Ishikawa (cell line): ENCODE data around the gene PRDM16.

Source experiments
- CEBPB ChIP-seq: IDR thresholded peaks from 2 replicates; pipeline ENCODE4 v1.6.1; 2012
- CREB1 ChIP-seq: IDR thresholded peaks from 2 replicates; pipeline ENCODE4 v1.6.1; 2012; ENCODE audit warnings: low read depth
- EGR1 ChIP-seq: IDR thresholded peaks from 2 replicates; pipeline ENCODE4 v1.6.1; 2012
- EP300 ChIP-seq: IDR thresholded peaks from 2 replicates; pipeline ENCODE4 v1.6.1; 2012; ENCODE audit warnings: borderline replicate concordance
- FOXM1 ChIP-seq: IDR thresholded peaks from 2 replicates; pipeline ENCODE4 v1.6.1; 2012; ENCODE audit warnings: low read depth, borderline replicate concordance
- MAX ChIP-seq: IDR thresholded peaks from 2 replicates; pipeline ENCODE4 v1.6.1; 2012
- NFIC ChIP-seq: IDR thresholded peaks from 2 replicates; pipeline ENCODE4 v1.6.1; 2012
- RAD21 ChIP-seq: IDR thresholded peaks from 2 replicates; pipeline ENCODE4 v1.6.1; 2012; ENCODE audit warnings: low read depth
- REST ChIP-seq: IDR thresholded peaks from 2 replicates; pipeline ENCODE4 v1.6.1; 2012; ENCODE audit warnings: low read depth, mild to moderate bottlenecking
- TAF1 ChIP-seq: IDR thresholded peaks from 2 replicates; pipeline ENCODE4 v1.6.1; 2012; ENCODE audit warnings: low read depth, mild to moderate bottlenecking
- TCF12 ChIP-seq: IDR thresholded peaks from 2 replicates; pipeline ENCODE4 v1.6.1; 2012; ENCODE audit warnings: low read depth
- TEAD4 ChIP-seq: IDR thresholded peaks from 2 replicates; pipeline ENCODE4 v1.6.1; 2012
- YY1 ChIP-seq: IDR thresholded peaks from 2 replicates; pipeline ENCODE4 v1.6.1; 2012; ENCODE audit warnings: low read depth
- ZBTB7A ChIP-seq: IDR thresholded peaks from 2 replicates; pipeline ENCODE4 v1.6.1; 2012; ENCODE audit warnings: low read depth
- TF ChIP-seq, protein P1 (sequence below): IDR thresholded peaks from 2 replicates; pipeline ENCODE4 v1.6.1; 2012

PRDM16 gene

GRCh38 chr1:3132660-3133059 is 63.7 kb downstream of the PRDM16 start:
- no peak for TF ChIP-seq TCF12

DNA sequence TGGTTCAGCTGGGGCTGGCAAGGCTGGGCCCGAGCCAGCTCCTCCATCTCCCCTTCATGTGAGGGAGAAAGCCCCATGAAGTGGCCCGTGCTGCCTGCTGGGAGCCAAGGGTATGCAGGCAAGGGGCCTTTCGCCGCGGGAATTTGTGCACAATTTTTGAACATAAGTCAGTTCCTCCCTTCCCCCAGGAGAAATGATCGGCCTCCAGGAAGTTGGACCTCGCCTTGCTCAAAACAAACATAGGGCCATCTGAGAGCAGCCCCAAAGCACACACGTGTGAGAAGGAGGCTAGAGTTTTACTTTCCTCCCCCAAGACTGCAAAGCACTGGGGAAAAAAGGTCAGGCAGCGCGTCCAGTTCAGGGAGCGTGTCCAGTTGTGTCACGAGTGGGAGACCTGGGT is 64.7 kb downstream of the PRDM16 start:
- TF ChIP-seq RAD21: no peak
- no peak for TF ChIP-seq TEAD4
- TF ChIP-seq MAX: no peak
- no peak for TF ChIP-seq CREB1
- no peak for TF ChIP-seq TCF12

DNA sequence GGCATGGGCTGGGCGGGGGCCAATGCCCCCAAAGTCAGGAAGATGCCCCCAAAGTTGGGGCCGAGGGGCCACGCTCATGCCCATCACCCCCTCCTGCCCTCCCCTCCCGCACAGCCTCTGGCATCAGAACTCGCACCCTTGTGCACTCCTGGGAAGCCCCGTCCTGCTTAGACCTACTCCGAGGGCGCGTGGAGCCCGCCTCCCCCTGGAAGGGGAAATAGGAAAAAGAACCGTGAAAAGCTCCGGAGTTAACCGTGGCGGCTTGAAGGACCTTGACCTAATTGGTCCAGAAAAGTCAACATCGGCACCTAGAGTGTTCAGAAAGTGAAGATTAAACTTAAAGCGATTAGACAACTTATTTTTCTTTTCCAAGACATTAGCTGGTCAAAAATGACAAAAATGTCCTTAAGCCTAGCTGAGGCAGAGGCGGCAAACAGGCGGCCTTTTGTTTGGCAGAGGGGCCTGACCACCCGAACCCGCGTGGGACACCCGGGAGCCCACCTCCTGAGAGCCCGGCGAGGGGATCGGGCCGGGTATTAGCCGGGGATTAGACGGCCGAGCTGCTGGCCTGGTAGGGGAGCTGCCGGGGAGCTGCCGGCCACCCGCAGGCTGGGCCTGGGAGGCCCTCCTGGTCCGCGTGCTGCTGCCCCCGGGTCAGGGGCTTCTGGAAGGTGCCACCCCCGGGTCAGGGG is 65.5 kb downstream of the PRDM16 start:
- TF ChIP-seq NFIC: no peak
- TF ChIP-seq TAF1: no peak
- TF ChIP-seq EGR1: no peak
- TF ChIP-seq RAD21: no peak
- TF ChIP-seq, protein P1, sequence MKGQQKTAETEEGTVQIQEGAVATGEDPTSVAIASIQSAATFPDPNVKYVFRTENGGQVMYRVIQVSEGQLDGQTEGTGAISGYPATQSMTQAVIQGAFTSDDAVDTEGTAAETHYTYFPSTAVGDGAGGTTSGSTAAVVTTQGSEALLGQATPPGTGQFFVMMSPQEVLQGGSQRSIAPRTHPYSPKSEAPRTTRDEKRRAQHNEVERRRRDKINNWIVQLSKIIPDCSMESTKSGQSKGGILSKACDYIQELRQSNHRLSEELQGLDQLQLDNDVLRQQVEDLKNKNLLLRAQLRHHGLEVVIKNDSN: no peak

- no peak for TF ChIP-seq TEAD4
- no peak for TF ChIP-seq TCF12
- TF ChIP-seq REST: no peak
Observed at GRCh38 chr1:3135073-3135702, 66.2 kb downstream of the PRDM16 start.

GRCh38 chr1:3135744-3136455 is 66.9 kb downstream of the PRDM16 start:
- TF ChIP-seq FOXM1 (no peak), TEAD4 (no peak), NFIC (no peak), REST (no peak), CREB1 (no peak), CEBPB (no peak), MAX (no peak), EP300 (no peak), YY1 (no peak), TAF1 (no peak), RAD21 (no peak), TCF12 (no peak), EGR1 (no peak), ZBTB7A (no peak)
- TF ChIP-seq, protein P1: no peak

DNA sequence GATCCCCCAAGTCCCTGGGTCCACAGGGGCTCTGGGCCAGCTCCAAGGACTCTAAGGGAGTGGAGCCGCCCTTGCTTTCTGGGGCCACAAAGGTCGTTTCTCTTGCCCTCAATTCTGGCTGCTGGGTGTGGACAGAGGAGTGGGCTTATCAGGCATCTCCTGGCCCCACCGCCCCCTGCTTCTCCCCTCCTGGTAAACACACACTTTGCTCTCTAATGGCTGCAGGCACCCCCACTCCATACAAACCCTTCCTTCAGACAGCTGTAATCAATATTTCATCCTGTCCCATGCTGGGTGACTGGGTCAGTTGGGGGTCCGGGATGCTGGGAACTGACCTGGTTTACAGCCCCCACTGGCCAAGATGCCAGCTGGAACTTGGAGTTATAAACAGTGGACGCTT is 67.5 kb downstream of the PRDM16 start:
- TF ChIP-seq CREB1: no peak
- TF ChIP-seq NFIC: no peak
- no peak for TF ChIP-seq RAD21
- TF ChIP-seq REST: no peak
- TF ChIP-seq MAX: no peak
- no peak for TF ChIP-seq FOXM1
- TF ChIP-seq, protein P1: no peak
- no peak for TF ChIP-seq EGR1
- TF ChIP-seq YY1: no peak
- no peak for TF ChIP-seq ZBTB7A
- no peak for TF ChIP-seq EP300
- no peak for TF ChIP-seq TEAD4
- no peak for TF ChIP-seq TCF12
- TF ChIP-seq TAF1: no peak
- no peak for TF ChIP-seq CEBPB
